Measurements from ENCODE around the gene FAM9A. TPM values are rescaled to one million over a fixed set of nuclear protein-coding genes. Genes with fewer than 3 reads are reported as not detected.

The FAM9A gene
- total RNA-seq, 1 donor from 2014 or later, result not detected

Other genes starting within 250 kb of the FAM9A start
- gene ANOS1, start 69.2 kb downstream of the FAM9A start, total RNA-seq, result 0.08 TPM in 1 of 2 replicates, not detected in the other
- gene FAM9B, start 232.7 kb upstream of the FAM9A start, total RNA-seq, result 0.13 TPM in 1 of 2 replicates, not detected in the other